Panc1 (cell line): Measurements from ENCODE around the gene NPNT. TPM values are rescaled to one million over a fixed set of nuclear protein-coding genes. Genes with fewer than 3 reads are reported as not detected.

Source experiments
- ATAC-seq: fragments of 200-7000 bp; cut with Tn5 transposase; 2 replicates; pipeline ENCODE4 v1.9.1; 2020; ENCODE audit warnings: mild to moderate bottlenecking, moderate library complexity
- BruUV-seq: library from RNA; stranded (reverse); fragments of 400-500 nt; replicated peaks from 2 replicates; lab custom pipeline; 2021; lab: Mats Ljungman, UMichigan
- CTCF ChIA-PET: fragments of 300-600 bp; sonication (Branson Sonifier 250); formaldehyde crosslinking; loops from one replicate; lab custom pipeline; 2022; ENCODE audit warnings: antibody characterized with exemption; lab: Charles Lee
- POLR2A ChIA-PET: fragments of 300-600 bp; sonication (Branson Sonifier 250); formaldehyde crosslinking; loops from one replicate; lab custom pipeline; 2022; ENCODE audit warnings: antibody characterized with exemption; lab: Charles Lee
- DNase-seq: peaks from one replicate; pipeline ENCODE4 v3.0.0-alpha.2; 2010; ENCODE audit warnings: low read depth, low spot score
- H3K27ac ChIP-seq: 2 replicates; pipeline ENCODE4 v1.5.1; 2011; ENCODE audit warnings: mild to moderate bottlenecking, low read length, inconsistent platforms
- H3K27me3 ChIP-seq: fragments of 200-500 bp; sonication (Bioruptor generic); 2 replicates; pipeline ENCODE4 v1.6.0; 2014; ENCODE audit warnings: low read length, inconsistent platforms; ENCODE audit not compliant: control insufficient read depth, insufficient read depth
- H3K36me3 ChIP-seq: fragments of 200-500 bp; sonication (Bioruptor generic); 2 replicates; pipeline ENCODE4 v1.5.1; 2014; ENCODE audit warnings: inconsistent platforms, mild to moderate bottlenecking, low read length, moderate library complexity; ENCODE audit not compliant: control insufficient read depth, insufficient read depth
- H3K4me1 ChIP-seq: 2 replicates; pipeline ENCODE4 v1.5.1; 2011; ENCODE audit warnings: inconsistent platforms, mild to moderate bottlenecking, low read length, moderate library complexity; ENCODE audit not compliant: control insufficient read depth, insufficient read depth
- H3K4me3 ChIP-seq, 2 experiments: 2 replicates each; pipeline ENCODE4 v1.5.1; 2011 to 2012; ENCODE audit warnings: low read depth in 2 of 2, low read length in 2 of 2, mild to moderate bottlenecking in 2 of 2, inconsistent platforms in 1 of 2, moderate library complexity in 1 of 2
- H3K9me3 ChIP-seq: fragments of 200-500 bp; sonication (Bioruptor generic); 2 replicates; pipeline ENCODE4 v1.5.1; 2014; ENCODE audit warnings: low read depth, mild to moderate bottlenecking, inconsistent platforms, low read length, moderate library complexity; ENCODE audit not compliant: control insufficient read depth, insufficient read depth
- CTCF ChIP-seq: fragments of 450-650 bp; IDR thresholded peaks from 2 replicates; pipeline ENCODE4 v1.5.1; 2017; ENCODE audit warnings: mild to moderate bottlenecking
- POLR2AphosphoS5 ChIP-seq: IDR thresholded peaks from 2 replicates; pipeline ENCODE4 v1.6.1; 2012; ENCODE audit warnings: mild to moderate bottlenecking, low read depth, low read length, moderate library complexity
- REST ChIP-seq, 2 experiments: IDR thresholded peaks; 2 replicates each; pipeline ENCODE4 v1.6.1; 2011 to 2012; ENCODE audit warnings: low read depth in 2 of 2, control low read depth in 1 of 2, low read length in 1 of 2, mild to moderate bottlenecking in 1 of 2, moderate library complexity in 1 of 2; ENCODE audit not compliant: insufficient read depth in 1 of 2
- SIN3A ChIP-seq: IDR thresholded peaks from 2 replicates; pipeline ENCODE4 v1.6.1; 2012; ENCODE audit warnings: low read depth, mild to moderate bottlenecking, low read length, moderate library complexity, borderline replicate concordance; ENCODE audit not compliant: insufficient read depth
- TCF7L2 ChIP-seq: IDR thresholded peaks from 2 replicates; pipeline ENCODE4 v1.6.1; 2011; ENCODE audit warnings: mild to moderate bottlenecking, low read depth, low read length, inconsistent platforms
- in situ Hi-C: cut with HindIII; loops from 2 replicates; pipeline ENCODE4 v1.10.0; 2016; ENCODE audit warnings: low sequenced_read_pairs, low pct_unique_long_range_greater_than_20kb
- intact Hi-C: fragments of 100-400 bp; cut with micrococcal nuclease; formaldehyde crosslinking; loops from one replicate; pipeline ENCODE4 v1.10.0; 2022; ENCODE audit not compliant: unreplicated experiment
- total RNA-seq: library from RNA; stranded (reverse); gene quantifications from one replicate; pipeline ENCODE4 v1.2.1, GENCODE V29; 2021; ENCODE audit not compliant: unreplicated experiment

Gene NPNT
- total RNA-seq, 1 experiment from 2014 or later, result 1.9 TPM

- no peak overlapping the region for H3K27ac ChIP-seq
- ChIA-PET POLR2A (interaction anchor here (0.6 kb wide), 2 partner anchors 10 to 159 kb away, joined by 4 to 5 read pairs; no protein-coding TSS in a partner anchor), CTCF (interaction anchor here (0.6 kb wide), 1 partner anchor 51 kb away, joined by 5 read pairs; no protein-coding TSS in a partner anchor)
- intact Hi-C loops (no loop called here), in situ Hi-C loops (no loop called here)
- ATAC-seq, result no peak
- no TSS peak for BruUV-seq
- no peaks in the 10 kb centered on the region for H3K36me3 ChIP-seq
- no peak for TF ChIP-seq SIN3A
- TF ChIP-seq REST (IDR thresholded peaks at IDR 0.05; ENCODE audit: insufficient read depth in 1 of 2, low read depth in 2 of 2, low read length in 1 of 2), result no peak
- TF ChIP-seq CTCF, result no peak
- TF ChIP-seq TCF7L2, result no peak
- no peak for TF ChIP-seq POLR2AphosphoS5
- H3K4me1 ChIP-seq, result no peaks in the 10 kb centered on the region
- no peaks in the 10 kb centered on the region for H3K9me3 ChIP-seq
- H3K4me3 ChIP-seq, result no peak overlapping the region
- no peak for DNase-seq
- no peaks in the 10 kb centered on the region for H3K27me3 ChIP-seq
Observed at GRCh38 chr4:105887508-105887907, 7.8 kb upstream of the NPNT start.

- TF ChIP-seq TCF7L2 (no peak), REST (IDR thresholded peaks at IDR 0.05; ENCODE audit: insufficient read depth in 1 of 2, low read depth in 2 of 2, low read length in 1 of 2) (no peak), SIN3A (no peak), CTCF (no peak), POLR2AphosphoS5 (no peak)
- intact Hi-C loops (no loop called here), in situ Hi-C loops (no loop called here)
- CTCF ChIA-PET, result no interaction called here
- H3K27ac ChIP-seq, result no peak overlapping the region
- ATAC-seq (peak; percentile 67), DNase-seq (no peak)
- peak overlapping the region; percentile 24 to 25 for H3K4me3 ChIP-seq
- H3K36me3 ChIP-seq, result no peaks in the 10 kb centered on the region
- POLR2A ChIA-PET, result no interaction called here
- peaks cover 33% of the 10 kb centered on the region for H3K27me3 ChIP-seq
- H3K4me1 ChIP-seq, result no peaks in the 10 kb centered on the region
- BruUV-seq, result no TSS peak
- H3K9me3 ChIP-seq, result no peaks in the 10 kb centered on the region
Observed at GRCh38 chr4:105895583-105896460, 551 bp downstream of the NPNT start.
